Vagina (tissue), 2 donors: ENCODE data around the gene EN2. TPM values are rescaled to one million over a fixed set of nuclear protein-coding genes. Genes with fewer than 3 reads are reported as not detected.

Source experiments
- DNase-seq, 2 donors: peaks; one replicate each; pipeline ENCODE4 v3.0.0-alpha.2; 2017; ENCODE audit errors: extremely low spot score in 2 of 2
- H3K27ac ChIP-seq: fragments of 200-600 bp; sonication (generic); one replicate; pipeline ENCODE4 v1.5.1; 2019
- H3K27me3 ChIP-seq: fragments of 200-600 bp; sonication (generic); one replicate; pipeline ENCODE4 v1.5.1; 2019
- H3K36me3 ChIP-seq, 2 donors: fragments of 200-600 bp; sonication (generic); one replicate each; pipeline ENCODE4 v1.5.1; 2017 to 2019
- H3K4me1 ChIP-seq: fragments of 200-600 bp; sonication (generic); one replicate; pipeline ENCODE4 v1.5.1; 2019
- H3K4me3 ChIP-seq, 2 donors: fragments of 200-600 bp; sonication (generic); 1 replicate in 1 of 2; 2 replicates in 1 of 2; pipeline ENCODE4 v1.5.1; 2016 to 2019
- H3K9me3 ChIP-seq: fragments of 200-600 bp; sonication (generic); one replicate; pipeline ENCODE4 v1.5.1; 2019
- CTCF ChIP-seq, 3 experiments: fragments of 450-650 bp in 2 of 3; fragments of 200-600 bp in 1 of 3; sonication (generic) in 1 of 3; IDR thresholded peaks; one replicate each; pipeline ENCODE4 v1.5.1; 2017 to 2019; ENCODE audit warnings: antibody characterized with exemption in 3 of 3, mild to moderate bottlenecking in 2 of 3, moderate library complexity in 2 of 3
- POLR2A ChIP-seq, 2 donors: fragments of 450-650 bp; IDR thresholded peaks; one replicate each; pipeline ENCODE4 v1.6.1; 2017; ENCODE audit warnings: antibody characterized with exemption in 2 of 2, mild to moderate bottlenecking in 2 of 2, moderate library complexity in 2 of 2
- POLR2AphosphoS5 ChIP-seq, 2 donors: sonication (generic); formaldehyde crosslinking; IDR thresholded peaks; one replicate each; pipeline ENCODE4 v1.9.0; 2017; ENCODE audit warnings: antibody characterized with exemption in 2 of 2, mild to moderate bottlenecking in 2 of 2, low read depth in 1 of 2; ENCODE audit not compliant: insufficient read depth in 1 of 2
- intact Hi-C: fragments of 100-400 bp; cut with DNase I; formaldehyde crosslinking; loops from one replicate; pipeline ENCODE4 v1.15.1; 2023
- total RNA-seq: library from RNA; depleted of rRNA; stranded (reverse); fragments of >200 nt; gene quantifications from one replicate; pipeline ENCODE4 v1.2.3, GENCODE V29; 2016

EN2 gene
- total RNA-seq, 1 donor from 2014 or later: 0.98 TPM

- Histone ChIP-seq H3K9me3 (no peaks in the 10 kb centered on the region), H3K4me3 (peak overlapping the region; percentile 31 to 37), H3K27me3 (no peaks in the 10 kb centered on the region), H3K4me1 (peaks cover 15% of the 10 kb centered on the region), H3K36me3 (no peaks in the 10 kb centered on the region), H3K27ac (no peak overlapping the region)
- TF ChIP-seq POLR2AphosphoS5 (IDR thresholded peaks at IDR 0.05; ENCODE audit: insufficient read depth in 1 of 2, low read depth in 1 of 2) (no peak), POLR2A (IDR thresholded peaks at IDR 0.05) (no peak), CTCF (IDR thresholded peaks at IDR 0.05) (no peak)
- intact Hi-C loops: no loop called here
- peak in 1 of 2 donors; percentile 79 for DNase-seq
These were observed 32.1 kb downstream of the EN2 start for GRCh38 chr7:155489862-155490696.

- DNase-seq: no peak
- TF ChIP-seq POLR2A (IDR thresholded peaks at IDR 0.05) (no peak), CTCF (IDR thresholded peaks at IDR 0.05) (no peak), POLR2AphosphoS5 (IDR thresholded peaks at IDR 0.05; ENCODE audit: insufficient read depth in 1 of 2, low read depth in 1 of 2) (no peak)
- peak overlapping the region; percentile 31 to 37 for H3K4me3 ChIP-seq
- H3K27ac ChIP-seq: no peak overlapping the region
- H3K36me3 ChIP-seq: no peaks in the 10 kb centered on the region
- no peaks in the 10 kb centered on the region for H3K27me3 ChIP-seq
- intact Hi-C loops: no loop called here
- H3K9me3 ChIP-seq: no peaks in the 10 kb centered on the region
- peaks cover 15% of the 10 kb centered on the region for H3K4me1 ChIP-seq
These were observed 33.0 kb downstream of the EN2 start for GRCh38 chr7:155490697-155491628.

GRCh38 chr7:155491812-155492211 is 33.9 kb downstream of the EN2 start:
- TF ChIP-seq POLR2AphosphoS5 (IDR thresholded peaks at IDR 0.05; ENCODE audit: insufficient read depth in 1 of 2, low read depth in 1 of 2) (no peak), POLR2A (IDR thresholded peaks at IDR 0.05) (no peak), CTCF (IDR thresholded peaks at IDR 0.05) (no peak)
- Histone ChIP-seq H3K36me3 (no peaks in the 10 kb centered on the region), H3K4me3 (no peak overlapping the region), H3K27me3 (no peaks in the 10 kb centered on the region), H3K4me1 (peaks cover 15% of the 10 kb centered on the region), H3K9me3 (no peaks in the 10 kb centered on the region), H3K27ac (no peak overlapping the region)
- DNase-seq: no peak
- intact Hi-C loops: no loop called here

- intact Hi-C loops: no loop called here
- H3K9me3 ChIP-seq: no peaks in the 10 kb centered on the region
- no peak overlapping the region for H3K27ac ChIP-seq
- no peak for DNase-seq
- H3K27me3 ChIP-seq: no peaks in the 10 kb centered on the region
- H3K4me3 ChIP-seq: no peak overlapping the region
- peaks cover 15% of the 10 kb centered on the region for H3K4me1 ChIP-seq
- no peak for TF ChIP-seq POLR2AphosphoS5 (IDR thresholded peaks at IDR 0.05; ENCODE audit: insufficient read depth in 1 of 2, low read depth in 1 of 2)
- no peak for TF ChIP-seq POLR2A (IDR thresholded peaks at IDR 0.05)
- TF ChIP-seq CTCF (IDR thresholded peaks at IDR 0.05): no peak
- H3K36me3 ChIP-seq: no peaks in the 10 kb centered on the region
These were observed 36.0 kb downstream of the EN2 start for GRCh38 chr7:155493744-155494538.
